ENCODE measurements around the gene KCNMA1. TPM values are rescaled to one million over a fixed set of nuclear protein-coding genes. Genes with fewer than 3 reads are reported as not detected.

The KCNMA1 gene
- total and polyA plus RNA-seq, 10 of the 15 experiments (the other 5 are each of a cell fraction or from before 2014, with no cell fraction given), result 8.5 to 77.0 (median 21.3) TPM

DNA sequence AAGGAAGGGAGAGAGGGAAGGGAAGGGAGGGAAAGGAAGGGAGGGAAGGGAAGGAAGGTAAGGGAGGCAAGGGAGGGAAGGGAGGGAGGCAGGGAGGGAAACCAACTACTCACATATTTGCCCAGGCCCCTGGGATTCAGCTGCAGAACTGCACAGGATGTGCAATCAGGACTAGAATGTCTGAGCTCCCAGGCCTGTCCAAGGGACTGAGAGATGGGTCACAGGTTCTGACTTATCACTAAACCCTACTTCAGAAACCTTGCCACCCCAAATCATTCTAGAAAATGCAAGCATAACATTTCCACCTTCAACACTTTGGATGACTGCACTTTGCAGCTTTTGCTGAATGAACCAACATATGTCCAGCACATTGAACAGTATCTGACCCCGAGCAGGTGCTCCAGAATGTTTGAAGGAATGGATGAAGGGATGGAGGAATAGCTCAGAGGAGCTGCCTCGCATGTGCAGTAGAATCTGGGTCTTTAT is 245.3 kb downstream of the KCNMA1 start (continued):
- no peak for TF ChIP-seq FOXK2 (IDR thresholded peaks at IDR 0.05)

- ATAC-seq, result peak; percentile 84
- no peaks in the 10 kb centered on the region for H3K4me1 ChIP-seq (ENCODE audit: control insufficient read depth, insufficient read depth, low read length)
- no peaks in the 10 kb centered on the region for H3K79me2 ChIP-seq (ENCODE audit: control insufficient read depth, insufficient read depth, low read length)
- no peaks in the 10 kb centered on the region for H4K20me1 ChIP-seq (ENCODE audit: control insufficient read depth, insufficient read depth)
- no peak overlapping the region for H2AFZ ChIP-seq (ENCODE audit: control insufficient read depth, low read depth, low read length)
- no peaks in the 10 kb centered on the region; a peak in 1 of 4 replicates for H3K27me3 ChIP-seq (replicated peaks in 1 of 2; ENCODE audit: control insufficient read depth in 2 of 2, insufficient read depth in 2 of 2, low read length in 1 of 2)
- no peak overlapping the region for H3K4me2 ChIP-seq (ENCODE audit: control insufficient read depth, insufficient read depth)
- no peak overlapping the region for H3K9ac ChIP-seq (ENCODE audit: control insufficient read depth, insufficient read depth, low read length)
- intact Hi-C loops (cut with micrococcal nuclease; ENCODE audit: unreplicated experiment), result loop anchor here (1.0 to 5.0 kb wide), 3 partner anchors 217 to 321 kb away; no protein-coding TSS in a partner anchor
- no peak for DNase-seq (ENCODE audit: low read depth, low spot score)
- 10% methylated on average over 10 of the region's 12 CpGs for WGBS (ENCODE audit: insufficient coverage, insufficient replicate concordance, low lambda C conversion rate, missing lambda C conversion rate)
- in situ Hi-C loops (cut with MboI), result loop anchor here (5.0 kb wide), 1 partner anchor 251 kb away; no protein-coding TSS in a partner anchor
- H3K27ac ChIP-seq (ENCODE audit: control insufficient read depth, insufficient read depth), result no peak overlapping the region
- no peaks in the 10 kb centered on the region for H3K9me3 ChIP-seq (replicated peaks; ENCODE audit: control insufficient read depth, insufficient read depth, low read length)
- H3K36me3 ChIP-seq (ENCODE audit: control insufficient read depth in 2 of 2, insufficient read depth in 2 of 2, low read length in 1 of 2), result no peaks in the 10 kb centered on the region
- FAIRE-seq, result no peak
- RAD21 ChIA-PET (ENCODE audit: unreplicated experiment), result interaction anchor here (0.6 to 4.1 kb wide), 16 partner anchors 11 to 320 kb away, joined by 3 to 26 read pairs (median 4); no protein-coding TSS in a partner anchor
- SMC1A ChIA-PET (ENCODE audit: uncharacterized antibody, unreplicated experiment), result interaction anchor here (0.9 to 11.0 kb wide), 20 partner anchors 13 to 320 kb away, joined by 3 to 170 read pairs (median 4); partner anchors contain the start of gene KCNMA1
- TF ChIP-seq RAD21 (IDR thresholded peaks at IDR 0.05; ENCODE audit: insufficient read depth, low read depth, low read length), result peak; percentile 87
- TF ChIP-seq SMC3 (IDR thresholded peaks at IDR 0.05; ENCODE audit: borderline replicate concordance, low read length), result peak; percentile 73
- 0 out of 4 replicates have a peak, but pooled peaks of 1 of the 2 experiments have one; percentile 30 for TF ChIP-seq IKZF2 (IDR thresholded peaks at IDR 0.05)
- TF ChIP-seq RUNX3 (IDR thresholded peaks at IDR 0.05; ENCODE audit: low read length), result 0 out of 2 replicates have a peak, but pooled peaks have one; percentile 19
- no peak for TF ChIP-seq ETV6 (conservative IDR thresholded peaks at IDR 0.05 in 1 of 2, IDR thresholded peaks at IDR 0.05 in 1 of 2; ENCODE audit: borderline replicate concordance in 1 of 2, low read depth in 1 of 2)
- TF ChIP-seq, protein P1, sequence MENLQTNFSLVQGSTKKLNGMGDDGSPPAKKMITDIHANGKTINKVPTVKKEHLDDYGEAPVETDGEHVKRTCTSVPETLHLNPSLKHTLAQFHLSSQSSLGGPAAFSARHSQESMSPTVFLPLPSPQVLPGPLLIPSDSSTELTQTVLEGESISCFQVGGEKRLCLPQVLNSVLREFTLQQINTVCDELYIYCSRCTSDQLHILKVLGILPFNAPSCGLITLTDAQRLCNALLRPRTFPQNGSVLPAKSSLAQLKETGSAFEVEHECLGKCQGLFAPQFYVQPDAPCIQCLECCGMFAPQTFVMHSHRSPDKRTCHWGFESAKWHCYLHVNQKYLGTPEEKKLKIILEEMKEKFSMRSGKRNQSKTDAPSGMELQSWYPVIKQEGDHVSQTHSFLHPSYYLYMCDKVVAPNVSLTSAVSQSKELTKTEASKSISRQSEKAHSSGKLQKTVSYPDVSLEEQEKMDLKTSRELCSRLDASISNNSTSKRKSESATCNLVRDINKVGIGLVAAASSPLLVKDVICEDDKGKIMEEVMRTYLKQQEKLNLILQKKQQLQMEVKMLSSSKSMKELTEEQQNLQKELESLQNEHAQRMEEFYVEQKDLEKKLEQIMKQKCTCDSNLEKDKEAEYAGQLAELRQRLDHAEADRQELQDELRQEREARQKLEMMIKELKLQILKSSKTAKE (IDR thresholded peaks at IDR 0.05; ENCODE audit: low read depth, poor library complexity, severe bottlenecking), result peak; percentile 42
- TF ChIP-seq HDAC6 (IDR thresholded peaks at IDR 0.05; ENCODE audit: unreplicated experiment), result no peak
- peak; percentile 51 to 73 (median 72) for TF ChIP-seq CTCF (IDR thresholded peaks at IDR 0.05 in 2 of 3, conservative IDR thresholded peaks at IDR 0.05 in 1 of 3; ENCODE audit: control insufficient read depth in 2 of 3, extremely low read depth in 1 of 3, insufficient read depth in 1 of 3, low read depth in 3 of 3, low read length in 3 of 3)
- no peak overlapping the region for H3K4me3 ChIP-seq
- CTCF ChIA-PET, result interaction anchor here (0.6 to 11.2 kb wide), 38 partner anchors 9 to 427 kb away, joined by 3 to 134 read pairs (median 4); partner anchors contain the start of gene KCNMA1
- no TSS peak for BruUV-seq (replicated peaks)
- POLR2A ChIA-PET, result interaction anchor here (1.2 kb wide), 1 partner anchor 34 kb away, joined by 4 read pairs; no protein-coding TSS in a partner anchor
These were observed 245.9 kb downstream of the KCNMA1 start for GRCh38 chr10:77391605-77392235.
